PC-3 (cell line): Measurements from ENCODE around the gene ALG12.
A peak's percentile ranks its signal among the peaks of the same experiment; 100 is the strongest.

ENCODE experiments used
- EZH2 ChIP-seq: fragments of 300-600 bp; sonication (generic); IDR thresholded peaks from one replicate; pipeline ENCODE4 v1.6.1; 2017; ENCODE audit warnings: antibody characterized with exemption, mild to moderate bottlenecking, low read length; ENCODE audit not compliant: unreplicated experiment
- EZH2phosphoT487 ChIP-seq: fragments of 300-600 bp; sonication (generic); IDR thresholded peaks from 2 replicates; pipeline ENCODE4 v1.6.1; 2018; ENCODE audit warnings: mild to moderate bottlenecking, antibody characterized with exemption, low read length, borderline replicate concordance
- TF ChIP-seq, protein P1 (sequence below): fragments of 300-600 bp; sonication (generic); conservative IDR thresholded peaks from 2 replicates; pipeline ENCODE4 v1.5.1; 2017; ENCODE audit warnings: antibody characterized with exemption, low read depth, mild to moderate bottlenecking, low read length

DNA sequence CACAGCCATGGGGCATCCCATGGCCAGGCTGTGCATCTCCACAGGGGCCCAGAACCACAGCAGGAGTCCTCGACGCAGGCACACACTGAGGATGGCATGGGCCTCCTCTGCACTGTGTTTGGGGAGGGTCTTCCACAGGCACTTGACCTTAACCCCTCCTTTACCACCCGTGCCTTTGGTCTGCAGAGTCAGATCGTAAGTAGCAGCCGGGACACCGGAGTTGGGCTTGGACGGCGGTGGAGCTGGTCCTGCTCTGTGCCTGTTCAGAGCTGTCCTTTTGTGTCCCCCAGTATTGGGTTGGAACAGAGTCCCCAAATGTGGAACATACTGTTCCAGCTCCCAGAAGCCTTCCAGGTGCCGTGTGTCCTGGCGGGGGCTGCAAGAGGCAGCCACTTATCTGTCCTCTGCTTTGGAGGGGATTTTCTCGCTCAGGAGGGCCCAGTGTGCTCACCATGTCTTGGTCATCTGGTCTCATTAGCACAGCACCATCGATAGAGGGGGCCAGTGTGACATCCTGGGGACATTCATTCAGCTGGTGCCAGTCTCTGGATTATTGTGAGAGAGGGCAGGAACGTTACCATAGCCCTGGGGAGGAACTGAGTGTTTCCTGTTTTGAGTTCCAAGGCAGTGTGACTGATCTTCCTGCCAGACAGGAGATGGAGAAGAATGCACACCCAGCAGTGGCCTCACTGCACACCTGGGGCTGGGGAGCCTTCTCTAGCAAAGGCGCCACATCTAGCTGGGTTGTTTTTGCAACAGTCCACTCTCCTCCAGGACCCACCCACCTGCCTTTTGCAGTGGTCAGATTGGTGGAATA is 12.6 kb upstream of the ALG12 start:
- TF ChIP-seq, protein P1, sequence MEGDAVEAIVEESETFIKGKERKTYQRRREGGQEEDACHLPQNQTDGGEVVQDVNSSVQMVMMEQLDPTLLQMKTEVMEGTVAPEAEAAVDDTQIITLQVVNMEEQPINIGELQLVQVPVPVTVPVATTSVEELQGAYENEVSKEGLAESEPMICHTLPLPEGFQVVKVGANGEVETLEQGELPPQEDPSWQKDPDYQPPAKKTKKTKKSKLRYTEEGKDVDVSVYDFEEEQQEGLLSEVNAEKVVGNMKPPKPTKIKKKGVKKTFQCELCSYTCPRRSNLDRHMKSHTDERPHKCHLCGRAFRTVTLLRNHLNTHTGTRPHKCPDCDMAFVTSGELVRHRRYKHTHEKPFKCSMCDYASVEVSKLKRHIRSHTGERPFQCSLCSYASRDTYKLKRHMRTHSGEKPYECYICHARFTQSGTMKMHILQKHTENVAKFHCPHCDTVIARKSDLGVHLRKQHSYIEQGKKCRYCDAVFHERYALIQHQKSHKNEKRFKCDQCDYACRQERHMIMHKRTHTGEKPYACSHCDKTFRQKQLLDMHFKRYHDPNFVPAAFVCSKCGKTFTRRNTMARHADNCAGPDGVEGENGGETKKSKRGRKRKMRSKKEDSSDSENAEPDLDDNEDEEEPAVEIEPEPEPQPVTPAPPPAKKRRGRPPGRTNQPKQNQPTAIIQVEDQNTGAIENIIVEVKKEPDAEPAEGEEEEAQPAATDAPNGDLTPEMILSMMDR: peak; percentile 78
- TF ChIP-seq EZH2: no peak
- no peak for TF ChIP-seq EZH2phosphoT487
